Mucosa of descending colon (tissue), 3 donors: ENCODE results near the gene GPR156. TPM values are rescaled to one million over a fixed set of nuclear protein-coding genes. Genes with fewer than 3 reads are reported as not detected.

Source experiments
- ATAC-seq: fragments of 200-7000 bp; cut with Tn5 transposase; one replicate; pipeline ENCODE4 v1.9.1; 2020; ENCODE audit warnings: mild to moderate bottlenecking, moderate library complexity
- DNase-seq, 3 donors: peaks; one replicate each; pipeline ENCODE4 v3.0.0-alpha.2; 2020
- H3K36me3 ChIP-seq: fragments of 200-600 bp; one replicate; pipeline ENCODE4 v1.8.0; 2021; ENCODE audit warnings: low read depth, mild to moderate bottlenecking
- H3K4me1 ChIP-seq: fragments of 200-600 bp; one replicate; pipeline ENCODE4 v1.8.0; 2021; ENCODE audit warnings: low read depth, mild to moderate bottlenecking
- H3K4me3 ChIP-seq: fragments of 200-600 bp; one replicate; pipeline ENCODE4 v1.8.0; 2021; ENCODE audit warnings: mild to moderate bottlenecking
- H3K9me3 ChIP-seq: fragments of 200-600 bp; one replicate; pipeline ENCODE4 v1.8.0; 2021; ENCODE audit warnings: mild to moderate bottlenecking
- CTCF ChIP-seq: fragments of 200-600 bp; IDR thresholded peaks from one replicate; pipeline ENCODE4 v1.8.0; 2022; ENCODE audit warnings: antibody characterized with exemption, mild to moderate bottlenecking
- intact Hi-C, 2 donors: fragments of 100-400 bp; cut with DNase I in 1 of 2; cut with micrococcal nuclease in 1 of 2; formaldehyde crosslinking; loops; one replicate each; pipeline versions ENCODE4 v1.11.0 to v1.11.1; 2022; cut with DNase I, micrococcal nuclease
- total RNA-seq, 3 donors: library from RNA; stranded (reverse); fragmentation: NEBNext Ultra II Directional in 2 of 3; extraction: Animal tissue kit (Norgen Biotek cat#: 25700) in 2 of 3; gene quantifications; one replicate each; pipeline versions ENCODE4 v1.2.1 to v1.2.4, GENCODE V29; 2021 to 2023
- donor health status: DM: no; HTN: no; CAD: no; lungs with moderate emphysema.
- donor health status: DM: no; HTN: no; CAD: no.
- donor health status: DM: no; HTN: yes; CAD: no.

Gene GPR156
- total RNA-seq, 3 donors from 2014 or later = 0.34 to 2.7 TPM; not detected in 1

DNA sequence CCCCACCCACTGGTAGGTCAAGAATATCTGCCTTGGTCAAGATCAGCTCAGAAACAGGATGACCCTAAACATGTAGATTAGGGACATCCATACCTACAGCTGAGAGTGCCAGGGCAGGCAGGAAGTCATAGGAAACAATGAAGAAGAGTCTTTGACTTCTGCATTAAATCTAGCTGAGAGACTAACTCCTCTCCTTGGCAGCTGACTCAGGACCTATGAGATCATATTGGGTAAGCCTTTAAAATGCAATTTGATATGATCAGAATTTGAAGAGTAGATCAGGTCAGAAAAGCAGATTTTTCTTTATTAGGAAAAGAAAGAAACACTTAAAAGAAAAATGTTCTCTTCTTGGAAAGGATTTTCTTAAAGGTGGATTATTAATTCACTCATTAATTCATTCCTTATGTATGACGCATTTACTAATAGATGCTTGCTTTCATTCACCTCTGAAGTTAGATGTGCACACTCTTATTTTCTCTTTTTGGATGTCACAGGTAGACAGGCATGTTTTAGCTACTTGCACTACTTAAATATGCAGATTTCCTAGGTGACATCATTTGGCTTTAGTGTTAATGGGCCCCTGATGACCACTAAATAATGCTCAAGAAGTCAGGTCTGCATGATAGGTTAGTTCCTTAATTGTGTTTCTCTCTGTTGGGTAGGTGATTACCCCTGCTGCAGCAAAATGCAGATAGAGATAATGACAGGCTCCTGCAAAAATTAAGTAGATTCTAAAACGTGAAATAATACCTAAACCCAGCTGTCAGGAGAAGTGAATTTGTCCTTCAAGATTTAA is 155.1 kb downstream of the GPR156 start:
- Histone ChIP-seq H3K4me1 (no peaks in the 10 kb centered on the region), H3K4me3 (no peak overlapping the region)
- no peak for TF ChIP-seq CTCF

GRCh38 chr3:120129051-120129450 is 156.0 kb downstream of the GPR156 start:
- H3K9me3 ChIP-seq = no peaks in the 10 kb centered on the region
- DNase-seq (no peak), ATAC-seq (no peak)
- intact Hi-C loops = no loop called here
- no peaks in the 10 kb centered on the region for H3K4me1 ChIP-seq
- no peaks in the 10 kb centered on the region for H3K36me3 ChIP-seq
- TF ChIP-seq CTCF = no peak
- no peak overlapping the region for H3K4me3 ChIP-seq

More for the DNA sequence above, 155.1 kb downstream of the GPR156 start:
- no peak for DNase-seq
- no peak for ATAC-seq
- Histone ChIP-seq H3K9me3 (no peaks in the 10 kb centered on the region), H3K36me3 (no peaks in the 10 kb centered on the region)
- intact Hi-C loops = no loop called here

- Histone ChIP-seq H3K4me3 (no peak overlapping the region), H3K9me3 (no peaks in the 10 kb centered on the region), H3K36me3 (no peaks in the 10 kb centered on the region), H3K4me1 (no peaks in the 10 kb centered on the region)
- ATAC-seq = no peak
- no peak for DNase-seq
- no peak for TF ChIP-seq CTCF
- intact Hi-C loops = no loop called here
Measured at GRCh38 chr3:120125992-120126391, 159.0 kb downstream of the GPR156 start.

DNA sequence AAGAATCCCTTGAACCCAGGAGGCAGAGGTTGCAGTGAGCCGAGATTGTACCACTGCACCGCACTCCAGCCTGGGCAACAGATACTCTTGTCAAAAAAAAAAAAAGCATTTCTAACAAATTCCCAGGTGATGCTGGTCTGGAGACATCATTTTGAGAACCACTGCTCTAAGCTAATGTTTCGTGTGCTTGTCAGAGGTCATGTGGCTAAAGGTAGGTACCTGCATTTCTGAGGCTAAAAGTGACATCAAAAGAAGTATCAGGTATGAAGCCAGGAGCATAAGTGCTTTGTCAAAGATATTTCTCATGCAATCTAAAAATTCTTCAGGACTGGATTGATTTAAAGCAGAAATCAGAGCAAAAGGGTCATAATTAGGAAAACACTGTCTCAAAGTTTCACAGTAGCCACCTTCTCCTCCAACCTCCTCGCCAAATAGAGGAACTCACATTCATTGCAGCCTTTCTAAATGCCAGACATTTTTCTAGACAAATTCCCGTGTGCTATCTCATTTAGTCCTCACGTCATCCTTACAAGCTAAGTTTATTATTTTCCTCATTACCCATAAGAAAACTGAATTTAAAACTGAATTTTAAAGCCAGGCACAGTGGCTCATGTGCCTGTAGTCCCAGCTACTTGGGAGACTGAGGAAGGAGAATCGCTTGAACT is 165.0 kb downstream of the GPR156 start:
- intact Hi-C loops = no loop called here
- Histone ChIP-seq H3K36me3 (no peaks in the 10 kb centered on the region), H3K9me3 (peaks cover 5% of the 10 kb centered on the region), H3K4me3 (no peak overlapping the region), H3K4me1 (no peaks in the 10 kb centered on the region)
- ATAC-seq (no peak), DNase-seq (no peak)
- TF ChIP-seq CTCF = no peak

Other genes starting within 250 kb of the GPR156 start
- 10 to 100 TPM; 40.1 to 41.9 (median 41.0) TPM for gene GSK3B, start 190.8 kb downstream of the GPR156 start, total RNA-seq
- 10 to 100 TPM; 10.5 to 28.2 (median 13.1) TPM for gene LRRC58, start 64.1 kb upstream of the GPR156 start, total RNA-seq
- 100 to 1,000 TPM in 2 of 3 donors, 10 to 100 TPM in 1; 28.1 to 246 (median 108) TPM for gene FSTL1, start 165.8 kb upstream of the GPR156 start, total RNA-seq